Mammary epithelial cell (primary cell): ENCODE results near the gene FMNL2.

ENCODE experiments used
- EZH2 ChIP-seq: IDR thresholded peaks from 2 replicates; pipeline ENCODE4 v1.6.1; 2012; ENCODE audit warnings: low read length, inconsistent platforms, borderline replicate concordance
- TF ChIP-seq, protein P1 (sequence below), 2 donors: IDR thresholded peaks in 1 of 2; conservative IDR thresholded peaks in 1 of 2; 2 replicates each; pipeline ENCODE4 v1.5.1; 2011 to 2012; ENCODE audit warnings: inconsistent platforms in 2 of 2, low read length in 2 of 2, mild to moderate bottlenecking in 2 of 2, control low read depth in 1 of 2, low read depth in 1 of 2; ENCODE audit not compliant: insufficient read depth in 1 of 2; ENCODE audit errors: extremely low read depth in 1 of 2

DNA sequence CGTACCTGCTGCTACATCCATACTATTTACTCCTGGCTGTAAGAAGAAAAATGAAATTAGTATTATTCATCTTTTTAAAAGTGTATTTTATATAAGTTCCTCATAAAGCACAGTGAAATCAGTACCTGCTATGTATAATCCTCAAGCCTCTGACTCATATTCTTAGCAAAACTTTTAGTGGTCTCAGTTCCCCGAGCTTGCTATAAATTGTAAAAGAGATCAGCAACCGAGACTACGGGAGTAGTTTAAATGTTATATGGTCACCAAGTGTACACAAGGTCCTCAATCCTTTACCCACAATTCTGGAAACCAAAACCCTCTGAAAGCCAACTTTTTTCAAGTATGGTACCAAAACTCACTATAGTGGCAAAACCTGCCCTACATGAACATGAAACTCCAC, 358.1 kb downstream of the FMNL2 start:
- TF ChIP-seq, protein P1, sequence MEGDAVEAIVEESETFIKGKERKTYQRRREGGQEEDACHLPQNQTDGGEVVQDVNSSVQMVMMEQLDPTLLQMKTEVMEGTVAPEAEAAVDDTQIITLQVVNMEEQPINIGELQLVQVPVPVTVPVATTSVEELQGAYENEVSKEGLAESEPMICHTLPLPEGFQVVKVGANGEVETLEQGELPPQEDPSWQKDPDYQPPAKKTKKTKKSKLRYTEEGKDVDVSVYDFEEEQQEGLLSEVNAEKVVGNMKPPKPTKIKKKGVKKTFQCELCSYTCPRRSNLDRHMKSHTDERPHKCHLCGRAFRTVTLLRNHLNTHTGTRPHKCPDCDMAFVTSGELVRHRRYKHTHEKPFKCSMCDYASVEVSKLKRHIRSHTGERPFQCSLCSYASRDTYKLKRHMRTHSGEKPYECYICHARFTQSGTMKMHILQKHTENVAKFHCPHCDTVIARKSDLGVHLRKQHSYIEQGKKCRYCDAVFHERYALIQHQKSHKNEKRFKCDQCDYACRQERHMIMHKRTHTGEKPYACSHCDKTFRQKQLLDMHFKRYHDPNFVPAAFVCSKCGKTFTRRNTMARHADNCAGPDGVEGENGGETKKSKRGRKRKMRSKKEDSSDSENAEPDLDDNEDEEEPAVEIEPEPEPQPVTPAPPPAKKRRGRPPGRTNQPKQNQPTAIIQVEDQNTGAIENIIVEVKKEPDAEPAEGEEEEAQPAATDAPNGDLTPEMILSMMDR (conservative IDR thresholded peaks at IDR 0.05 in 1 of 2, IDR thresholded peaks at IDR 0.05 in 1 of 2; ENCODE audit: extremely low read depth in 1 of 2, insufficient read depth in 1 of 2, low read depth in 1 of 2, low read length in 2 of 2), result no peak
- no peak for TF ChIP-seq EZH2
